Measurements from ENCODE around the gene FANCC. TPM values are rescaled to one million over a fixed set of nuclear protein-coding genes. Genes with fewer than 3 reads are reported as not detected.
A peak's percentile ranks its signal among the peaks of the same experiment; 100 is the strongest.
"Not testable (repeated sequence)": the region's sequence is repeated elsewhere in the genome, so short reads cannot be mapped to it uniquely, and the experiment has no call there.

The FANCC gene
- total RNA-seq, 1 donor from 2014 or later: 12.2 TPM

DNA sequence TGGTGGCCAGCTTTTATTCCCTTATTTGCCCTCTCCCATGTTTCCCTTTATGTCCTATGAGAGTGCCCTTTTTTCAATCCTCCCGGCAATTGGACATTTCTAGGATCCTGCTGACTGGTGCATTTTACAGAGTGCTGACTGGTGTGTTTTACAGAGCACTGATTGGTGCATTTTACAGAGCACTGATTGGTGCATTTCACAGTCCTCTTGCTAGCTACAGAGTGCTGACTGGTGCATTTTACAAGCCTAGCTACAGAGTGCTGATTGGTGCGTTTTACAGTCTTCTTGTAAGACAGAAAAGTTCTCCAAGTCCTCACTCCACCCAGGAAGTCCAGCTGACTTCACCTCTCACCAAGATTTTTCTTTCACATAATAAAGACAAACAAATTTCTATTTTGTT lies 15.4 kb upstream of the FANCC start:
- DNase-seq (ENCODE audit: low spot score in 2 of 2): no peak
- no peak for FAIRE-seq

DNA sequence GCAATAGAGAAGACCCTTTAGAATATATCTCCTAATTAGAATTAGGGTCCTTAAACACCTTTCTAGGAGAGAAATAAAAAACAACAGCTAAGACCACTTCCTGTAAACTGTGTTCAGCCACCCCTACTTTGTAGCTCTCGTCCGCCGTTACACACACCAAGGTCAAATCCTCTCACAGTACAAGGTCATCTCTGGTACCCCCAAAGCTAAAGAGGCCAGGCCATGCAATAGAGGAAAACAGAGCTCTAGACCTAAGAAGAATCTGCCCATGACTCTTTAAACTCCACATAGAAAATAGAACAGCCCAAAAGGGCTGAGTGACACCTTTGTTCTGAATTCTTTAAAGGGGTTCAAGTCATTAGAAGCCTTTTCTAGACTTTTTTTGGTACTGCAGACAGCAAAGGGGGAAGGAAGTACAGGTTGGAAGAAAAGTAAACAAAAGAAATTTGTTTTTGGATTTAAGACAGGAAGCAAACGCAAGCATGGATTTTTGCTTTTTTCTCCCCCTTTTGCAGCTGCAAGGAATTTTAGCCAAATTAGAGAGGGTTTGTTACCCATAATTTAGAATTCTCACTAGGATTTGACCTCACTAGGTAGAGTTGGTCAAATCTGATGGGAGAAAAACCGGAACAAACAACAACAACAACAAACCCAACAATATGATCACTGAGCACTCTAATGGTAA lies 13.4 kb upstream of the FANCC start:
- FAIRE-seq: no peak
- no peak for DNase-seq (ENCODE audit: low spot score in 2 of 2)

DNA sequence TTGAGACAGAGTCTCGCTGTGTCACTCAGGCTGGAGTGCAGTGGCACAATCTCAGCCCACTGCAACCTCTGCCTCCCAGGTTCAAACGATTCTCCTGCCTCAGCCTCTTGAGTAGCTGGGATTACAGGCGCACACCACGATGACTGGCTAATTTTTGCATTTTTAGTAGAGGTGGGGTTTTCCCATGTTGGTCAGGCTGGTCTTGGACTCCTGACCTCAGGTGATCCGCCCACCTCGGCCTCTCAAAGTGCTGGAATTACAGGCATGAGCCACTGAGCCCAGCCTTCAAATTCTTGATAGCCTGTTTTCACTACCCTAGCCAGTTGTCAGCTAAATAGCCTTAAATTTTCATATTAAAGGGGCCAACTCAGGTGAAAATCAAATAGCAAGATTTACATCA lies 11.6 kb upstream of the FANCC start:
- not testable (repeated sequence) for DNase-seq (ENCODE audit: low spot score in 2 of 2)

DNA sequence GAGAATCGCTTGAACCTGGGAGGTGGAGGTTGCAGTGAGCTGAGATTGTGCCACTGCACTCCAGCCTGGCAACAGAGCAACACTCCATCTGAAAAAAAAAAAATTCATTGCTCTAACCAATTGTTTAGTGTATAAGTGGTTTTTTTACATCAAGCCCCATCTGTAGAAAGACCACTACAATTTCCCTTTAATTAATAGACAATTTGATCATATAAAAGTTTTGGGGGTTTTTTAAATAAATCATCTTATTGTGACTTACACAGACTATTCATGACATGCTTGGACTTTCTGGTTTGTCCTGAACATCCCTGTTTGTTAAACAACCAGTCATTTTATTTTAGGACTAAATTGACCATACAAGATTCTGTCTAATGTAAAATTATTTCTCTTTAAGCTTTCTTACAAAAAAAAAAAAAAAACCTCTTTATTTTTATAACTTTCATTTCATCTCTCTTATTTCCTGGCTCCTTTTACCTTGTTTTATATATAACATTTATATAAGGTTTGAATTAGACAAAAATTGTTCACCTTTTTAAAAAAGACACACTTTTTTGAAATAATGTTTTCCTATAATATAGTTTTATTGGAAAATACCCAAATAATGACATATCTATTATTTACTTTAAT lies 9.8 kb upstream of the FANCC start:
- FAIRE-seq (peak; percentile 88), DNase-seq (ENCODE audit: low spot score in 2 of 2) (no peak)

More for the DNA sequence above, 11.6 kb upstream of the FANCC start:
- not testable (repeated sequence) for FAIRE-seq

DNA sequence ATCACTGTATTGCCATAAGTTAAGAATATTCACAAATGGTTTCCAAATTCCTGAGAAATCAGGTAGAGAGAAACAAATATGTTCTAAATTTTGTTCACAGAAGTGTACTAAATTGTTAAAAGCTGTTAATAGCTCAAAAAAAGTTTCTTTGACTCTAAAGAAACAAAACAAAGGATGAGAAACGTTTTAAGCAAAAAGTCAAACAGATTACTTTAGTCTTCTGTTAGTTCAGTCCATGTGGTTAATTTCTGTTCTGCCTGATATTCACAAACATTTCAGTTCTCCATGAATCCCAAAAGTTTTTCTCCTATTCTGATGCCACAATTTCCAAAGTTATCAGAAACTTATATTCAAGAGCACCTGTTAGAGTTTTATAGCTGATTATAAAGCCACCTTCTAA lies 7.7 kb upstream of the FANCC start:
- DNase-seq (ENCODE audit: low spot score in 2 of 2) (no peak), FAIRE-seq (no peak)

DNA sequence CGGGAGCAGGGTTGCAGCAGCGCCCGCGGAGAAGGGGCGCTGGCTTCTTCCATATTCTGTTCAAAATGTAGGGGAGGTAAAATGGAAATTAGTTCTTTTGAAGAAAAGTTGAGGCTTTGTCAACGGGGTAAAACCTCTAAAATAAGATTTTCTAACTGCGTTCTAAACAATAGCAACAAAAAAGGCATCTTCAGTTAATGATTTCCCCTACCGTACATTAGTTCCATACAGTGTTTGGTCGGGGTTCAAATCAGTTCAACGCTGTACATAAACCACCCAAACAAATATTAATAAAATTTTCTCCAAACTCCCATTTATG lies 343 bp upstream of the FANCC start:
- FAIRE-seq (no peak), DNase-seq (ENCODE audit: low spot score in 2 of 2) (no peak)

DNA sequence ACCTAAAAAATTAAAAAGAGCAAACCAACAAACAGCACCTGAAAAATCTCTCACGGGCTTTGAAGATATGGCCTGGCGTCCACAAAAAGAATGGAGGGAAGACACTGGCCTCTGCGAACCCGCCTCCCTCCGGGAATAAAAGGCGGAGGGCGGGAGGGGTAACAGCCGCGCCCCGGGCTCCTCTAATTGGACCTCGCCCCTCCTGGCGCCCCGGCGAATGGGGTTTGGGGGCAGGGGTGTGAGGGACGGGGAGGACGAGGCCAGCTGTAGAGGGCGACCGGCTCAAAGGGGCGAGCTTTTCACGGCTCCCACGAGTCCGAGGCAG lies 753 bp downstream of the FANCC start:
- DNase-seq (ENCODE audit: low spot score in 2 of 2) (peak in 1 of 2 donors; percentile 47), FAIRE-seq (no peak)

DNA sequence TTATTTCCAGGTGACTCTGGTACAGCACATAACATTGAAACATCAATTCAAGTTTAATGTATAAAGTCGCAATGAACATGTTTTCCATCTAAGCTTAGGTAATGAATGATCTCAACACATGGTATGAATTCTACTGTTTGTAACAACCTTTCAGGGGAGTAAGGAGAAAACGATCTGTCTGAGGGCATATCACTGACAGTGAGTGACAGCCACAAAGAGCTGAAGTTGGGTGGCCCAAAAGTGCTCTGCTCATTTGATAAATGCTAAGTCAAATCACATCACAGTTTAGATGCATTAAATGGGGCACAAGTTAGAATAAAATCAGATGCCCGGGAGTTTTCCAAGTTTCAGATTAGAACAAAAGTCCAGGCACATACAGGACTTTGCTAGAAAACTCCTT lies 1.2 kb downstream of the FANCC start:
- FAIRE-seq (no peak), DNase-seq (ENCODE audit: low spot score in 2 of 2) (no peak)

DNA sequence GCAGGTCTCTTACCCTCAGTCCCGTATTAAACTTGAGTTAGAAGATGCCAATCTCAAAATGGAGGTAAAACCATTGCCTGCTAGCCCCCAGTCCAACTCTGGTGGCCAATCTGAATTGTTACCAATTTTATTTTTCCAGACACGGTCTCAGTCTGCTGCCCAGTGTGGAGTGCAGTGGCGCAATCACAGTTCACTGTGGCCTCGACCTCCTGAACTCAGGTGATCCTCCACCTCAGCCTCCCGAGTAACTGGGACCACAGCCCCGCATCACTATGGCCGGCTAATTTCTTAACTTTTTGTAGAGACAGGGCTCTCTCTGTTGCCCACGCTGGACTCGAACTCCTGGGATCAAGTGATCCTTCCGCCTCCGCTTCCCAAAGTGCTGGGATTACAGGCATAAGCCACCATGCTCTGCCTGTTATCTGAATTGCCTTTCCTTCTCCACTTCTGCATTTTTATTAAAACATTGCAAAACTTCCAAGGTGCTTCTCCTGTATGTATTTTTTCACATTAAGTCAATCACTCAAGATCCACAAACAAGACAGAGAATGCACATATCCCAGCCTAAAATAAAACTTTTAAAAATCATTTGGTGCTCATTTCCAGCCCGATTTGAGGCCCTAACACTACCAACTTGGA lies 2.3 kb downstream of the FANCC start:
- no peak for FAIRE-seq
- DNase-seq (ENCODE audit: low spot score in 2 of 2): no peak

DNA sequence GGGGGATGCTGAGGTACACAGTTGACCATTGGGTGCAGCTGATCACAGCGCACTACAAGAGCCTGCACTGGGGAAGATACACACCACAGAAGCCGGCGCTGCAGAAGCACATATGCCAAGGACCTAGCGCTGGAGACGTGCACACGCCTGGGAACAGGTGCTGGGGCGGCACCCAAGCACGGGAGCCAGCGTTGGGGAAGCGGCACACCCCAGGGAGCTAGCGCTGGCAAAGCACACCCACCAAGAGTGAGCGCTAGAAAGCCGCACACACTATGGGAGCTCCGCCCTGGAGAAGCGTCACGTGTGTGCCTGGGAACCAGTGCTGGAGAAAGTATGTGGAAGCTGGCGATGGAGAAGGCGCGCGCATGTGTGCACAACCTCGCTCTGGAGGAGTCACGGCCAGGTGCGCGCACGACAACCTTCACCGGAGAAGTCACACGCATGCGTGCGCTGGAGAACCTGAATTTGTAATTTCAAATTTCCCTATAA lies 4.5 kb downstream of the FANCC start:
- FAIRE-seq (no peak), DNase-seq (ENCODE audit: low spot score in 2 of 2) (peak in 1 of 2 donors; percentile 44)

DNA sequence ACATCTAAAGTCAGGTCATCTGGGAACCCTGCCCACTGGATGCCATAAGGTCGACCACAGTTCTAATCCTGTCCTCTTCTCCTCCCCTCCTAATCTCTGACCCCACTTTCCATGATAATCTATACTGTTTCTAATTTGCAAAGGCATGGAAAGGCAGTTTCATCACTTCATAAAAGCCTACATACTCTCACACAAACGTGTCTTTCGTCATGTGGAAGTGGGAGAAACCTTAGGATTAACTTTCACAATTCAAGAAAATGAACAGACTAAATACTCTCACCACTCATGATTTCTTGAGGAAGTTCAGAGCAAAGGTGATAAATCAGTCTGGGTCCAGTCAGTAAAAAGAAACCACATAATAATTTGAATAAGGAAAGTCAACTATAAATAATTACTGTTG lies 5.5 kb downstream of the FANCC start:
- no peak for DNase-seq (ENCODE audit: low spot score in 2 of 2)
- FAIRE-seq: no peak

DNA sequence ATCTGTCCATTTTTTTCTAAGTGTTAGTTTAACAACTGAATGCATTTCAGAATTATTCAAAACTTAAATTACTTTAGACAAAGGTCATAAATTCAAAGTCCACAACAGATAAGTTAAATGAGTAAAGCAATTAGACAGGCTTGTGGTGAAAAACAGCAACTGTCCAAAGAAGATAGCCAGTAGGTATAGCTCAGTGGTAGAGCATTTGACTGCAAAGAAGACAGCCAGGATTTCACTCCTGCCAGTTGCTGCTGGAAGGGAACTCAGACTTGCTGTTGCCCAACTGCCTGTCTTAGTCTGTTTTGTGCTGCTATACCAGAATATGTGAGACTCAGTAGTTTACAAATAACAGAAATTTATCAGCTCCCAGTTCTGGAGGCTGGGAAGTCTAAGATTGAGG lies 10.0 kb downstream of the FANCC start:
- FAIRE-seq (no peak), DNase-seq (ENCODE audit: low spot score in 2 of 2) (no peak)

DNA sequence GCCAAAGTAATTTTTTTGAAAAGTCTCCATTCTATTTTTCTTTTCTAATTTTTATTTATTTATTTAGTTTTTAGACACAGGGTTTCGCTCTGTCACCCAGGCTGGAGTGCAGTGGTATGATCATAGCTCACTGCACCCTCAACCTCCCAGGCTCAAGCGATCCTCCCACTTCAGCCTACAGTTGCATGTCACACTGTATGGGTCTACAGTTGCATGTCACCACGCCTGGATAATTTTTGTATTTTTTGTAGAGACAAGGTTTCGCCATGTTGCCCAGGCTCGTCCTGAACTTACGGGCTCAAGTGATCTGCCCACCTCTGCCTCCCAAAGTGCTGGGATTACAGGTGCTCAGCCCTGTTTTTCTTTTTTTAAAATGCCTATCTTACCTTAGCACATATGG lies 10.7 kb downstream of the FANCC start:
- FAIRE-seq (no peak), DNase-seq (ENCODE audit: low spot score in 2 of 2) (no peak)

DNA sequence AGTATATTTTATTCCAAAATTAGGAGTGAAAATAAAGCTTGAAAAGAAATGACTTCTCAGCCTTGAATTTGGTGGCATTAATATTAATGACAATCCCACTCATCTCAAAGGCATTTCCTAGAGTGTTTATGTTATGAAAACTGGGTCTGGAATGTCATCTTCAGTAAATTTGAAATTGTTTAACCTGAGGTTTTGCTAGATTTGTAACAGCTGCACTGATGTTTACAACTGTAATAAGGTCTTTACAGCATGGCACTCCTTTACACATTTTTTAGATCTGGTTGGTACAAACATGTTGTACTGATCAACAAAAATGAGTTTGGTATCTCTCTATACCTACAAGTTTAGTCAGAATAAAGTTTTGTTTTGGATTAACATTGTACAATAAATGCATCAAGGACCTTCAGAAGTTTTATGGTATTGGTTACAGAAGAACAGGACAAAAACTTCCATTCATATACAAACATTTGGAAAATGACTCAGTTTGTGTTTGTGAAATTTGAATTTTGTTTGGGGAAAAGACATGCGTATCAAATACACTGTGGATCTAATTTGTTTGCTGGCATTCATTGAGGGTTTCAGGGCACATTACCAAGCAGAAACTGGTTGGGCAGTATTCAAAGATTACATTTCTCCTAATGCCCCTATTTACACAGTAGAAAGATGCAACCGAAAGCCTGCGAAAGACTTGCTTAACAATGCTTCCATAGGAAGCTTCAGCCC lies 11.6 kb downstream of the FANCC start:
- DNase-seq (ENCODE audit: low spot score in 2 of 2) (no peak), FAIRE-seq (no peak)

DNA sequence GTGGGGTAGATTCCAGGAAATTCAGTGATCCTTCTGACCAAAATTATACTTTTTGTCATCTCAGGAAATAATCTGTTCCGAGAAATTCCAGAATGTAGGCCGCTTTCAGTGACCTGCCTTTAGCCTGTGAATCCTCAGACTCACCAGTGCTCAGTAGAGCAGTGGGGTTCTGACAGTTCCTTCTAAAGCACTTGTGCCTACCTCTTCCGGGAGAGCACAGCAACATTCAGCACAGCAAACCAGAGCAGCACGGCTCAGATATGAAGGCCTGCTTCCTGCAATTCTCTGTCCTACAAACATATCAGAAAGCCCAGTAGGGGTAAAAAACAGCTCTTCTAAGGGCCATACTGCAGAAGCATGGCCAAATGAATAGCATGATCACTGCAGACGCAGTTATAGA lies 15.0 kb downstream of the FANCC start:
- FAIRE-seq: no peak
- no peak for DNase-seq (ENCODE audit: low spot score in 2 of 2)

DNA sequence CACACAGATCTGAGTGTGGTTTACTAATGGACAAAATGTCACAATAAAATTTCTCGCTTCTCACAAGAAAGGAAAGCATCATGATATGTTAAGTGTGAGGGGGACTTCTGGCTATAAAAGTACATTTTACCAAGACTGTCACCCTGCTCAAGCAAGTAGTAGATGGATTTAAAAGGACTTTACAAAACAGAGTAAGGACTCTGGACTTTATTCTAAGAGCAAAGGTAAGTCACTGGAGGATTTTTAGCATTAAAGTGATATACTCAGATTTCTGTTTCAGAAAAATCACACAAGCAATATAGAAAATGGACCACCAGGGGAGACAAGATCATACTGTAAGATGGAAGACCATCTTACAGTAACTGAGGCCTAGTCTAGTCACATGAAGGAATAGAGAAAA lies 19.7 kb downstream of the FANCC start:
- no peak for DNase-seq (ENCODE audit: low spot score in 2 of 2)
- FAIRE-seq: no peak

DNA sequence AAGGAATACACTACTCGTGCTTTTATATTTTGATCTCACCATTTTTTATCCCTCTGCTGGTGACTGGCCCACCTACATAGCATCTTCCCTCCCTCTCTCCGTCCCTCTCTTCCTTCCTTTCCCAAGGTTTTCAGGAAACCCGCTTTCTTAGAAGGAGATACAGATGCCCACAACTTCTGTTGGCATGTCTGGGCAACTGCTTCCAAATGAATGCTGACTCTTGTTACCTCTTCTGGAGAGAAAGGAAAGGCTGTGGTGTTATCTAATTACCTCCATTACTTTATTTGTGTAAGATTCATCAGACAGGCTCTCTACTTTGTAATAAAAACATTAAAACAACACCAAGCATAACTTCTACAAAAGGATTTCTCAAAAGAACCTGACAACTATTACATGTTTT lies 20.2 kb downstream of the FANCC start:
- DNase-seq (ENCODE audit: low spot score in 2 of 2): no peak

DNA sequence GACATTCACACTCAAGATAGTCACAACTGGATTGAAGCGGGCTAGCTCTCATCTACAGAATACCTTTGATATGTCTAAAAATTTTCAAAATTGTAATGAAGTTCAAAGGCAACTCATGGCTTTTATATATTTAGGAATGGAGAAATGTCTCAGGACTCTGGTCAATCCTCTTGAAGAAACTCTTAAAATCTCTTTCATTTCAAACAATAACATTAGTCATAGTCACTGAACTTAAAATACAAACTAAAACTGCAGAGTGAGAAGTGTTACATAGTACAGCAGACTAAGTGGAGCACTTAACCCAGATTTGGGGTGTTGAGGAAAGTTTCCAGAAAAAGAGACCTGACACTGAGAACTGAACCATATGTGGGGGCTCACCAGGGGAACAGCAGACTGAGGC lies 20.7 kb downstream of the FANCC start:
- DNase-seq (ENCODE audit: low spot score in 2 of 2) (no peak), FAIRE-seq (no peak)

More for the DNA sequence above, 20.2 kb downstream of the FANCC start:
- no peak for FAIRE-seq

DNA sequence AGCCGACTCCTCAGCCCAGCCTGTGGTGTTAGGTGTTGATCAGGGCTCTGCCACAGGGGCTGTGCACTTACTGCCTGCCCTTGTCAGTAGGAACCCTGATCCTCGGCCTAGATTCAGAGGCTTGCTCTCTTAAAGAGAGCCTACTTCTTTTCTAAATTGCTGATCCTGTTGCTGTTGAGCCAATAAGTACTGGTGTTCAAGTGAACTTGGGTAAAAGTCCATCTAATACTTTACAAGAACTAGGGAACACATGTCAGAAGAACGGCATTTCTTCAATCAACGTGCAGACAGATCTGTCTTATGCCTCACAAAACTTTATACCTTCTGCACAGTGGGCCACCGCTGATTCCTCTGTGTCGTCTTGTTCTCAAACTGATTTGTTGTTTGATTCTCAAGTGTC lies 24.2 kb downstream of the FANCC start:
- not testable (repeated sequence) for FAIRE-seq; DNase-seq (ENCODE audit: low spot score in 2 of 2)

DNA sequence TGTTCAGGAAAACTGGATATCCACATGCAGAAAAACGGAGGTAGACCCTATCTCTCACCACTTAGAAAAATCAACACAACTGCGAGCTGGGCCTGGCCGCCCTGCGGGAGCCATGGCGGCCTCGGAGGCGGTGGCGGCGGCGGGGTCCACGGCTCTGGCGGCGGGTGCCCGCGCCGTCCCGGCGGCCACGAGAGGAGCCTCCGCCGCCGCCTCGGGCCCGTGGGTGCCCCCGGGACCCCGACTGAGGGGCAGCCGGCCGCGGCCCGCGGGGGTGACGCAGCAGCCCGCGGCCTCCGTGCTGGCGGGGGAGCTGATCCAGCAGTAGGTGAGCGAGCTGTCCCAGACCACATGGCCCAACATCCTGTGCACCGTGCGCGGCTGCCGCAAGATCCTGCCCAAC lies 25.3 kb downstream of the FANCC start:
- no peak for FAIRE-seq
- DNase-seq (ENCODE audit: low spot score in 2 of 2): no peak

DNA sequence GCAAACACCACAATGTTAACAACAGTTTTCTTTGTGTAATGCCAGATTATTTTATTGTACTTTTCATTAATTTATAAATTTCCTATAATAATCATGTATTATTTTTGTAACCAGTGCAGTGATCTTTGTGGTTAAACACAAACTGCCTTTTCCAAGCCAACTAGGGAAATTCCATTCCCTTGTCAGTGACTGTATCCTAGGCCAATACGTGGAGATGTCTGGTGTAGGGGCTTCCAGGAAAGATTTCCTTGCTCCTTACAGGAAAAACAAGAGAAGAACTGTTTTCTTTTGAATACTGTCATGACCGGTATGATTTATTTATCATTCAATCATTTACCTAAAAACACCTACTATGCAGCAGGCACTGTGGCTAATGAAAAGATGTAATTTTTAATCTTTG lies 31.4 kb downstream of the FANCC start:
- FAIRE-seq (no peak), DNase-seq (ENCODE audit: low spot score in 2 of 2) (no peak)

Data from frontal cortex (tissue), 4 donors.